Lower leg skin (tissue), 4 donors: ENCODE measurements around the gene FIZ1. TPM values are rescaled to one million over a fixed set of nuclear protein-coding genes. Genes with fewer than 3 reads are reported as not detected.

Experiments used
- DNase-seq, 2 donors: peaks; one replicate each; pipeline ENCODE4 v3.0.0-alpha.2; 2019; ENCODE audit warnings: low spot score in 2 of 2
- H3K4me3 ChIP-seq: fragments of 200-600 bp; sonication (generic); 2 replicates; pipeline ENCODE4 v1.5.1; 2017; ENCODE audit warnings: mild to moderate bottlenecking, low read depth; ENCODE audit not compliant: poor library complexity, severe bottlenecking
- CTCF ChIP-seq, 3 donors: fragments of 450-650 bp; IDR thresholded peaks; one replicate each; pipeline ENCODE4 v1.5.1; 2016; ENCODE audit warnings: antibody characterized with exemption in 3 of 3, mild to moderate bottlenecking in 3 of 3, moderate library complexity in 2 of 3
- POLR2A ChIP-seq, 2 donors: fragments of 450-650 bp; IDR thresholded peaks; one replicate each; pipeline ENCODE4 v1.6.1; 2016 to 2017; ENCODE audit warnings: antibody characterized with exemption in 2 of 2, mild to moderate bottlenecking in 1 of 2, moderate library complexity in 1 of 2
- WGBS, 2 donors: methylation state at CpG; one replicate each; pipeline ENCODE4 v1.1.5; 2018; 5-methylcytosine and 5-hydroxymethylcytosine counted together
- intact Hi-C: fragments of 100-400 bp; cut with DNase I; formaldehyde crosslinking; loops from one replicate; pipeline ENCODE4 v1.15.0; 2023; ENCODE audit warnings: low total_unique reads
- total RNA-seq, 4 donors: library from RNA; depleted of rRNA; stranded (reverse); fragments of >200 nt; gene quantifications; one replicate each; pipeline ENCODE4 v1.1.0, GENCODE V29; 2016

The FIZ1 gene
- total RNA-seq, 4 donors from 2014 or later: 5.9 to 14.3 (median 7.7) TPM

- WGBS, 2 donors: 84 to 87% methylated on average over 7 of the region's 7 CpGs
- intact Hi-C loops: loop anchor here (10.0 kb wide), 1 partner anchor 104 kb away; no protein-coding TSS in a partner anchor
- no peak for DNase-seq
- H3K4me3 ChIP-seq: no peak overlapping the region
- TF ChIP-seq CTCF (IDR thresholded peaks at IDR 0.05) (no peak), POLR2A (IDR thresholded peaks at IDR 0.05) (no peak)
Measured at GRCh38 chr19:55618426-55618825, 19.1 kb upstream of the FIZ1 start.

GRCh38 chr19:55617426-55617825 is 18.1 kb upstream of the FIZ1 start:
- intact Hi-C loops: loop anchor here (10.0 kb wide), 1 partner anchor 103 kb away; no protein-coding TSS in a partner anchor
- 85 to 88% methylated on average over 8 of the region's 8 CpGs for WGBS, 2 donors
- H3K4me3 ChIP-seq: no peak overlapping the region
- TF ChIP-seq POLR2A (IDR thresholded peaks at IDR 0.05) (no peak), CTCF (IDR thresholded peaks at IDR 0.05) (no peak)
- DNase-seq: no peak

- no peak for TF ChIP-seq CTCF (IDR thresholded peaks at IDR 0.05)
- TF ChIP-seq POLR2A (IDR thresholded peaks at IDR 0.05): no peak
- intact Hi-C loops: loop anchor here (10.0 kb wide), 1 partner anchor 102 kb away; no protein-coding TSS in a partner anchor
- DNase-seq: no peak
- no peak overlapping the region for H3K4me3 ChIP-seq
- WGBS, 2 donors: 97% methylated on average over 20 to 38 of the region's 38 CpGs
Measured at GRCh38 chr19:55616395-55616875, 17.1 kb upstream of the FIZ1 start.

- intact Hi-C loops: loop anchor here (10.0 kb wide), 1 partner anchor 101 kb away; no protein-coding TSS in a partner anchor
- WGBS, 2 donors: 95 to 97% methylated on average over 58 to 76 of the region's 88 CpGs
- H3K4me3 ChIP-seq: no peak overlapping the region
- TF ChIP-seq CTCF (IDR thresholded peaks at IDR 0.05) (no peak), POLR2A (IDR thresholded peaks at IDR 0.05) (no peak)
- DNase-seq: no peak
Measured at GRCh38 chr19:55615543-55616394, 16.5 kb upstream of the FIZ1 start.

- H3K4me3 ChIP-seq: no peak overlapping the region
- TF ChIP-seq CTCF (IDR thresholded peaks at IDR 0.05) (no peak), POLR2A (IDR thresholded peaks at IDR 0.05) (no peak)
- intact Hi-C loops: loop anchor here (10.0 kb wide), 1 partner anchor 100 kb away; no protein-coding TSS in a partner anchor
- DNase-seq: no peak
- WGBS, 2 donors: 97 to 98% methylated on average over 61 to 83 of the region's 98 CpGs
Measured at GRCh38 chr19:55614711-55615542, 15.6 kb upstream of the FIZ1 start.
